NCI-H748 (cell line): ENCODE data around the gene KLHDC7B.

ENCODE experiments used
- DNase-seq: peaks from one replicate; lab custom pipeline; 2025; ENCODE audit not compliant: unreplicated experiment; lab: John Stamatoyannopoulos, UW

KLHDC7B gene

DNA sequence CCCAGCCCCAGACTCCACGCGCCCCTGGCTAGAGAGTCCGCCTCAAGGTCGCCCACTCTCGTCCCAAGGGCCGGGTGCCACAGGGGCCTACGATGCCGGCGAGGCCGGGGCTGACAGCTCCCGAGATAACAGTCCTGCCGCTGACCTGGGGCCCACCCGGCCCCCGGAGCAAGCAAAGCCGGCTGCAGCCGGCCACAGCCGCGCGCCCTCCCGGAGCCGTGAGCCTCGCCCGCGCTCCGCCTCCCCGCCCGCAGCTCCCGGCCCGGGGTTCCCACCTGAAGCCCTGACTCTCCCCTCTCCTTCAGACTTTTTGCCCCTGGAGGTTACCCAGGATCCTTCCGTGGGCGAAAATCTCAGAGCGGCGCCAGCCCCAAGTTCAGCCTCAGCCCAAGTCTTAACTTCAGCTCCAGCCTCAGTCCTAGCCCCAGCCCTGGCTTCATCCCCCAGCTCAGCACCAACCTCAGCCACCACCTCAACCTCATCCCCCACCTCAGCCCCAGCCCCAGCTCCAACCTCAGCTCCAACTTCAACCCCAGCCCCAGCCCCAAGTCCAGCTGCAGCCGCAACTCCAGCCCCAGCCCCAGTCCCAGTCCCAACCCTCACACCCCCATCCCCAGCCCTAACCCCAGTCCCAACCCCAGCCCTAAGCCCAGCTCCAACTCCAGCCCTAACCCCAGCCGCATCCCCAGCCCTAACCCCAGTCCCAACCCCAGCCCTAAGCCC lies 1.7 kb downstream of the KLHDC7B start:
- DNase-seq, result no peak

GRCh38 chr22:50548040-50548920 lies 2.6 kb downstream of the KLHDC7B start:
- DNase-seq, result no peak

GRCh38 chr22:50548921-50549790 lies 3.5 kb downstream of the KLHDC7B start:
- DNase-seq, result no peak

- no peak for DNase-seq
These were observed 4.7 kb downstream of the KLHDC7B start for GRCh38 chr22:50550395-50550794.

DNA sequence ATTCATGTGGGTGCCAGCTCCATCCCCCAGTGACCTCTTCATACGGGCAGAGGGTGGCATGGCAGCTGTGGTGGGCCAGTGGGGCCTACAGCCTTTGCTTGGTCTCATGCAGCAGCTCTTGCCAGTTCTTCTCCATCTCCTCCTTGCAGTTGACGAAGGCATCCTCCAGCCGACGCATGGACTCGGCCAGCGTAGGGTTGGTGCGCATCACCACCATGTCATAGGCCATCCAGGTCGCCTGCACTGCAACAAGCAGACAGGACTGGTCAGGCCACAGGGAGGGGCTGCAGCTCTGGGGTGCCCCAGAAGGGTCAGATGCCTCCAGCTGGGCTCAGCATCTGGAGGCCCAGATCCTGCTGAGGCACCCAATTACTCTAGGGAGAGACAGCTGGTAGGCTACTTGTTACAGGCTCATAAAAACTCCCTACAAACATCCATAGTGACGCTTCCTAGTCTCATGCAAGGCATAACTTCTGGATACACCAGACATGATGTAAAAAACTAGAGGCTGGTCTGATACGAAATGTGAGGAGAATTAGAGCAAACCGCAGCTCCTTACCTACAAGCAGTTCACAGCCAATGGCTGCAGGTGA lies 5.6 kb downstream of the KLHDC7B start:
- DNase-seq, result no peak

- no peak for DNase-seq
These were observed 7.6 kb downstream of the KLHDC7B start for GRCh38 chr22:50553310-50553709.

DNA sequence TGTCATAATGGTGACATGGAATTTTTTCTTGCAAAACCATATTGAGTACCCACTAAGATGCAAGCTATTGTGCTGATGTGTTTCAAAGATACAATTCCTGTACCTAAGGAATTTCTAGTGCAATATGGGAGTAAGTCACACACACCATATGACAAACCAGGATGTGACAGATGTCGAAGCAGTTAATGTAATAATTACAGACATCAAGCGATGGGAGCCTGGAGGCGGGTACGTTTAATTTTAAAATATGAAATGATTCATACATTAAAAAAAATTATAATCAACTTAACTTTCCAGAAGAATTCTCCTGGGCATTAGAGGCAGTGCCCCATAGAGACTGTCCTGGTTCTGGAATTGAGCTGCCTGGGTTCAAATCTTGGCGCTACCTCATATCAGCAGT lies 11.0 kb downstream of the KLHDC7B start:
- DNase-seq, result no peak

- no peak for DNase-seq
These were observed 14.3 kb downstream of the KLHDC7B start for GRCh38 chr22:50560034-50560433.

- no peak for DNase-seq
These were observed 16.0 kb downstream of the KLHDC7B start for GRCh38 chr22:50561401-50562358.

- peak; percentile 97 for DNase-seq
These were observed 17.1 kb downstream of the KLHDC7B start, which contains the start of gene SYCE3 for GRCh38 chr22:50562523-50563412. SYCE3 (minus strand) TSS chr22:50562919; CDS start chr22:50556405, 6,514 bp downstream.

- no peak for DNase-seq
These were observed 17.9 kb downstream of the KLHDC7B start for GRCh38 chr22:50563413-50564160.

GRCh38 chr22:50564289-50564688 lies 18.6 kb downstream of the KLHDC7B start:
- DNase-seq, result no peak

- no peak for DNase-seq
These were observed 22.1 kb downstream of the KLHDC7B start for GRCh38 chr22:50567721-50568252.

DNA sequence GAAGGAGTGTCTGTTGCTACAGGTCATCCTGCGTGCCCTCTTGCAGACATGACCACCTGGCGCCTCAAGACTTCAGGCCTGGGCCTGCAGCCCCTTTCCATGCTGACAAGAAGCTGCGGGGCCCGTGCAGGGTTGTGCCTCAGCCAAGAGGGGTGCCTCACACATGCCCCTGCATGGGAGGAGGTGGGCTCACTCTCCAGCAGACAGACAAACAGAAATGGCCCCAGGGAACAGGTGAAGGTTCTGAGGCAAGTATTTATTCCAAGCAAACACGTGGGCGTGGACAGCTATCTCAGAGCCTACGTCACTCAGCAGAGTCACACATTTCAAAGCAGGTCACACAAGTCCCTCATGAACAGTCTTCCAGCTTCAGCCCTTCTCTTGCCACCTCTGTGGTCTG lies 22.9 kb downstream of the KLHDC7B start:
- no peak for DNase-seq

DNA sequence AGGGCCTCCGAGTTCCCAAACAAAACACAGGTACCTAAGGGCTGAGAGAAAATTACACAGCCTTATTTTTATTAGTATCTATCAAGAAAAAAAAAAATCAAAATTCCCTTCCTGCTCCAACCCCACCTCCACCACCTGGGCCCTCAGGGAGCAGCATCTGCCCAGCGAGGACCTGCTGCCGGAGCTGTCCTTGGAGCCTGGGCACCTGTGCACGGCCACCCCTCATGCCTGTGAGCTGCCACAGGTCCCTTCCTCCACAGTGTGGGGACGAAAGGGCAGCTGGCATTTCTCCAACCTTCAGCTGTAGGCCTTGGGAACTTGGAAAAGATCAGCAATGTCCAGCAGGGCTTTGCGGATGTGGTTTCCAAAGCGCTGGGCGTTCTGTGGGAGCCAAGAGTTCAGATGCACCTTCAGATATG lies 23.4 kb downstream of the KLHDC7B start:
- DNase-seq, result no peak

GRCh38 chr22:50569896-50570535 lies 24.3 kb downstream of the KLHDC7B start:
- no peak for DNase-seq

GRCh38 chr22:50570861-50571260 lies 25.2 kb downstream of the KLHDC7B start:
- DNase-seq, result no peak
